MM.1S (cell line): ENCODE measurements around the gene ADRA2C.

Source experiments
- DNase-seq: peaks from one replicate; pipeline ENCODE4 v3.0.0-alpha.2; 2015
- H2AFZ ChIP-seq: fragments of 300-600 bp; sonication (generic); 2 replicates; pipeline ENCODE4 v1.6.0; 2016; ENCODE audit warnings: antibody characterized with exemption, low read length
- H3F3A ChIP-seq: fragments of 300-600 bp; sonication (generic); 2 replicates; pipeline ENCODE4 v1.6.1; 2016; ENCODE audit warnings: mild to moderate bottlenecking, antibody characterized with exemption, low read length, moderate library complexity, mixed read lengths; ENCODE audit not compliant: insufficient read depth
- H3K27ac ChIP-seq: fragments of 300-600 bp; sonication (generic); 2 replicates; pipeline ENCODE4 v1.5.1; 2016; ENCODE audit warnings: mild to moderate bottlenecking, low read length
- H3K27me3 ChIP-seq: fragments of 300-600 bp; sonication (generic); replicated peaks from 2 replicates; pipeline ENCODE4 v1.6.0; 2016; ENCODE audit warnings: low read length; ENCODE audit not compliant: insufficient read depth
- H3K36me3 ChIP-seq: fragments of 300-600 bp; sonication (generic); replicated peaks from 2 replicates; pipeline ENCODE4 v1.6.1; 2016; ENCODE audit warnings: mild to moderate bottlenecking, low read length, mixed read lengths; ENCODE audit not compliant: insufficient read depth
- H3K4me1 ChIP-seq: fragments of 300-600 bp; sonication (generic); 2 replicates; pipeline ENCODE4 v1.6.1; 2016; ENCODE audit warnings: low read length, mixed read lengths
- H3K4me2 ChIP-seq: fragments of 300-600 bp; sonication (generic); 2 replicates; pipeline ENCODE4 v1.6.0; 2016; ENCODE audit warnings: low read depth, low read length
- H3K4me3 ChIP-seq: fragments of 300-600 bp; sonication (generic); 2 replicates; pipeline ENCODE4 v1.5.1; 2016; ENCODE audit warnings: low read length, mixed read lengths
- H3K79me2 ChIP-seq: fragments of 300-600 bp; sonication (generic); 2 replicates; pipeline ENCODE4 v1.6.1; 2016; ENCODE audit warnings: mixed run types, low read length, mixed read lengths
- H3K9ac ChIP-seq: fragments of 300-600 bp; sonication (generic); 2 replicates; pipeline ENCODE4 v1.6.1; 2016; ENCODE audit warnings: low read length, mixed read lengths
- H3K9me2 ChIP-seq: fragments of 300-600 bp; sonication (generic); replicated peaks from 2 replicates; pipeline ENCODE4 v1.6.1; 2016; ENCODE audit warnings: mild to moderate bottlenecking, low read length, mixed read lengths; ENCODE audit not compliant: insufficient read depth
- H3K9me3 ChIP-seq: fragments of 300-600 bp; sonication (generic); replicated peaks from 2 replicates; pipeline ENCODE4 v1.6.1; 2016; ENCODE audit warnings: mild to moderate bottlenecking, low read length, mixed read lengths; ENCODE audit not compliant: insufficient read depth
- H4K20me1 ChIP-seq: fragments of 300-600 bp; sonication (generic); 2 replicates; pipeline ENCODE4 v1.6.1; 2016; ENCODE audit warnings: mild to moderate bottlenecking, low read length, moderate library complexity, mixed read lengths; ENCODE audit not compliant: insufficient read depth
- CTCF ChIP-seq: fragments of 300-600 bp; sonication (generic); IDR thresholded peaks from 2 replicates; pipeline ENCODE4 v1.5.1; 2016; ENCODE audit warnings: antibody characterized with exemption, low read length, mixed read lengths
- EZH2 ChIP-seq: fragments of 300-600 bp; sonication (generic); optimal IDR thresholded peaks from 2 replicates; pipeline ENCODE3; 2017; ENCODE audit warnings: low read depth, mild to moderate bottlenecking, antibody characterized with exemption, low read length, mixed read lengths
- EZH2phosphoT487 ChIP-seq: fragments of 300-600 bp; sonication (generic); IDR thresholded peaks from 2 replicates; pipeline ENCODE4 v1.6.1; 2018; ENCODE audit warnings: antibody characterized with exemption, low read length

The ADRA2C gene

GRCh38 chr4:3775576-3775975 is 9.4 kb downstream of the ADRA2C start:
- H3K9me2 ChIP-seq = no peaks in the 10 kb centered on the region
- H3K27me3 ChIP-seq = peaks cover 95% of the 10 kb centered on the region
- no peaks in the 10 kb centered on the region for H3K79me2 ChIP-seq
- H4K20me1 ChIP-seq = no peaks in the 10 kb centered on the region
- TF ChIP-seq EZH2phosphoT487 = no peak
- no peak for TF ChIP-seq EZH2
- no peak for TF ChIP-seq CTCF
- no peak overlapping the region for H3K27ac ChIP-seq
- no peaks in the 10 kb centered on the region for H3K9me3 ChIP-seq
- no peaks in the 10 kb centered on the region for H3K36me3 ChIP-seq
- no peak for DNase-seq
- H3F3A ChIP-seq = no peaks in the 10 kb centered on the region
- no peaks in the 10 kb centered on the region for H3K4me1 ChIP-seq
- no peak overlapping the region for H3K4me2 ChIP-seq
- no peak overlapping the region for H2AFZ ChIP-seq
- H3K9ac ChIP-seq = no peak overlapping the region
- H3K4me3 ChIP-seq = no peak overlapping the region

- Histone ChIP-seq H3K9ac (no peak overlapping the region), H3K9me3 (no peaks in the 10 kb centered on the region), H3K4me3 (no peak overlapping the region), H3K79me2 (no peaks in the 10 kb centered on the region), H3K27ac (no peak overlapping the region), H4K20me1 (no peaks in the 10 kb centered on the region), H3K36me3 (no peaks in the 10 kb centered on the region), H3K9me2 (no peaks in the 10 kb centered on the region), H3K27me3 (peaks cover 89% of the 10 kb centered on the region), H2AFZ (no peak overlapping the region), H3K4me2 (no peak overlapping the region), H3F3A (no peaks in the 10 kb centered on the region), H3K4me1 (no peaks in the 10 kb centered on the region)
- TF ChIP-seq EZH2phosphoT487 = no peak
- TF ChIP-seq CTCF = no peak
- no peak for TF ChIP-seq EZH2
- DNase-seq = no peak
Measured at GRCh38 chr4:3776166-3777032, 10.2 kb downstream of the ADRA2C start.

GRCh38 chr4:3777033-3777390 is 10.8 kb downstream of the ADRA2C start:
- Histone ChIP-seq H4K20me1 (no peaks in the 10 kb centered on the region), H3F3A (no peaks in the 10 kb centered on the region), H3K79me2 (no peaks in the 10 kb centered on the region), H2AFZ (no peak overlapping the region), H3K4me2 (no peak overlapping the region), H3K9me2 (no peaks in the 10 kb centered on the region), H3K9me3 (no peaks in the 10 kb centered on the region), H3K27me3 (peaks cover 85% of the 10 kb centered on the region), H3K27ac (no peak overlapping the region), H3K4me3 (no peak overlapping the region), H3K9ac (no peak overlapping the region), H3K36me3 (no peaks in the 10 kb centered on the region), H3K4me1 (no peaks in the 10 kb centered on the region)
- DNase-seq = no peak
- TF ChIP-seq CTCF (no peak), EZH2phosphoT487 (no peak), EZH2 (no peak)
